GM23338 (cell line): ENCODE data around the gene SNX10. TPM values are rescaled to one million over a fixed set of nuclear protein-coding genes. Genes with fewer than 3 reads are reported as not detected.
A peak's percentile ranks its signal among the peaks of the same experiment; 100 is the strongest.

Source experiments
- ATAC-seq: fragments of 200-7000 bp; cut with Tn5 transposase; 3 replicates; pipeline ENCODE4 v1.9.1; 2020
- DNase-seq: peaks from one replicate; pipeline ENCODE4 v3.0.0-alpha.2; 2015; ENCODE audit warnings: low spot score
- H2AFZ ChIP-seq: fragments of 200-600 bp; sonication (generic); 2 replicates; pipeline ENCODE4 v1.8.0; 2016; ENCODE audit warnings: antibody characterized with exemption, mild to moderate bottlenecking, moderate library complexity
- H3F3A ChIP-seq: fragments of 200-600 bp; sonication (generic); replicated peaks from 2 replicates; pipeline ENCODE4 v1.8.0; 2017; ENCODE audit warnings: antibody characterized with exemption, mixed run types, low read depth
- H3K27ac ChIP-seq: fragments of 200-600 bp; sonication (generic); 2 replicates; pipeline ENCODE4 v1.6.1; 2016; ENCODE audit warnings: low read depth
- H3K27me3 ChIP-seq: fragments of 200-600 bp; sonication (generic); 2 replicates; pipeline ENCODE4 v1.8.0; 2016; ENCODE audit warnings: mild to moderate bottlenecking, mixed run types, moderate library complexity; ENCODE audit not compliant: insufficient read depth
- H3K36me3 ChIP-seq: fragments of 200-600 bp; sonication (generic); 2 replicates; pipeline ENCODE4 v1.8.0; 2016; ENCODE audit warnings: mild to moderate bottlenecking; ENCODE audit not compliant: insufficient read depth
- H3K4me1 ChIP-seq: fragments of 200-600 bp; sonication (generic); 2 replicates; pipeline ENCODE4 v1.8.0; 2016; ENCODE audit warnings: mild to moderate bottlenecking, moderate library complexity; ENCODE audit not compliant: insufficient read depth
- H3K4me2 ChIP-seq: fragments of 200-600 bp; sonication (generic); 2 replicates; pipeline ENCODE4 v1.7.1; 2017; ENCODE audit warnings: mixed run types
- H3K4me3 ChIP-seq: fragments of 200-600 bp; sonication (generic); 2 replicates; pipeline ENCODE4 v1.6.1; 2016; ENCODE audit warnings: mixed run types
- H3K79me2 ChIP-seq: fragments of 200-600 bp; sonication (generic); replicated peaks from 2 replicates; pipeline ENCODE4 v1.8.0; 2017; ENCODE audit warnings: mild to moderate bottlenecking; ENCODE audit not compliant: insufficient read depth
- H3K9me2 ChIP-seq: fragments of 200-600 bp; sonication (generic); 2 replicates; pipeline ENCODE4 v1.8.0; 2017; ENCODE audit not compliant: insufficient read depth
- H4K20me1 ChIP-seq: fragments of 200-600 bp; sonication (generic); replicated peaks from 2 replicates; pipeline ENCODE4 v1.8.0; 2017; ENCODE audit warnings: mild to moderate bottlenecking; ENCODE audit not compliant: insufficient read depth
- H3K27ac Mint-ChIP-seq: 2 replicates; pipeline ENCODE4 v1.8.0; 2020; ENCODE audit warnings: inconsistent platforms, mild to moderate bottlenecking, moderate library complexity, mixed read lengths
- H3K27me3 Mint-ChIP-seq: 3 replicates; pipeline ENCODE4 v1.8.0; 2022; ENCODE audit warnings: low read depth, mild to moderate bottlenecking, moderate library complexity, mixed read lengths, inconsistent platforms; ENCODE audit not compliant: insufficient read depth, poor library complexity
- H3K36me3 Mint-ChIP-seq: 3 replicates; pipeline ENCODE4 v1.8.0; 2021; ENCODE audit warnings: low read depth, mild to moderate bottlenecking, inconsistent platforms, moderate library complexity, mixed read lengths
- H3K4me1 Mint-ChIP-seq: 3 replicates; pipeline ENCODE4 v1.8.0; 2020; ENCODE audit warnings: mild to moderate bottlenecking, inconsistent platforms, mixed read lengths
- H3K4me3 Mint-ChIP-seq: 3 replicates; pipeline ENCODE4 v1.8.0; 2021; ENCODE audit warnings: moderate library complexity, mild to moderate bottlenecking, inconsistent platforms, mixed read lengths
- H3K9me3 Mint-ChIP-seq: 3 replicates; pipeline ENCODE4 v1.8.0; 2020; ENCODE audit warnings: moderate library complexity, mild to moderate bottlenecking, inconsistent platforms, mixed read lengths
- CREB1 ChIP-seq: fragments of 250-450 bp; sonication (Bioruptor Pico); IDR thresholded peaks from 2 replicates; pipeline ENCODE4 v1.5.0; 2020; ENCODE audit warnings: low read depth, mild to moderate bottlenecking, moderate library complexity
- CTCF ChIP-seq, 2 experiments: fragments of 200-600 bp in 1 of 2; sonication (generic) in 1 of 2; conservative IDR thresholded peaks; 2 replicates each; pipeline versions ENCODE4 v1.5.1 to v1.6.1; 2016 to 2017; ENCODE audit warnings: antibody characterized with exemption in 2 of 2, low read depth in 2 of 2, mild to moderate bottlenecking in 2 of 2, moderate library complexity in 1 of 2
- ETS1 ChIP-seq: IDR thresholded peaks from 2 replicates; pipeline ENCODE4 v1.6.1; 2016; ENCODE audit warnings: antibody characterized with exemption
- EZH2 ChIP-seq: fragments of 200-600 bp; sonication (generic); IDR thresholded peaks from one replicate; pipeline ENCODE4 v1.8.0; 2017; ENCODE audit warnings: antibody characterized with exemption, mild to moderate bottlenecking, low read depth; ENCODE audit not compliant: unreplicated experiment
- EZH2phosphoT487 ChIP-seq: fragments of 200-600 bp; sonication (generic); IDR thresholded peaks from one replicate; pipeline ENCODE4 v1.8.1; 2018; ENCODE audit warnings: antibody characterized with exemption; ENCODE audit not compliant: unreplicated experiment
- JUNB ChIP-seq: IDR thresholded peaks from one replicate; pipeline ENCODE4 v1.6.1; 2016; ENCODE audit warnings: antibody characterized with exemption; ENCODE audit not compliant: unreplicated experiment
- NANOG ChIP-seq: IDR thresholded peaks from 2 replicates; pipeline ENCODE4 v1.6.1; 2016; ENCODE audit warnings: antibody characterized with exemption, borderline replicate concordance
- POLR2AphosphoS5 ChIP-seq: IDR thresholded peaks from 2 replicates; pipeline ENCODE4 v1.6.1; 2016; ENCODE audit warnings: antibody characterized with exemption, low read depth
- REST ChIP-seq: IDR thresholded peaks from one replicate; pipeline ENCODE4 v1.6.1; 2018; ENCODE audit warnings: antibody characterized with exemption; ENCODE audit not compliant: unreplicated experiment
- STAT1 ChIP-seq: IDR thresholded peaks from one replicate; pipeline ENCODE4 v1.6.1; 2016; ENCODE audit warnings: antibody characterized with exemption; ENCODE audit not compliant: unreplicated experiment
- ZNF114 ChIP-seq: fragments of 250-450 bp; sonication (Bioruptor Pico); IDR thresholded peaks from 2 replicates; pipeline ENCODE4 v1.5.0; 2020; ENCODE audit warnings: mild to moderate bottlenecking, moderate library complexity
- ZNF331 ChIP-seq: fragments of 250-450 bp; sonication (Bioruptor Pico); IDR thresholded peaks from 2 replicates; pipeline ENCODE4 v1.5.0; 2020; ENCODE audit warnings: low read depth, mild to moderate bottlenecking, moderate library complexity
- ZNF462 ChIP-seq: fragments of 250-450 bp; sonication (Bioruptor Pico); IDR thresholded peaks from 2 replicates; pipeline ENCODE4 v1.5.0; 2020; ENCODE audit warnings: mild to moderate bottlenecking, moderate library complexity
- polyA plus RNA-seq: library from polyadenylated mRNA; unstranded; fragments of >200 nt; fragmentation: Nextera tagmentation; extraction: Ambion mirVana; gene quantifications from 2 replicates; pipeline ENCODE4 v1.2.1, GENCODE V29; 2016
- total RNA-seq: library from RNA; depleted of rRNA; stranded (reverse); fragments of >200 nt; shearing (Covaris generic); gene quantifications from 2 replicates; pipeline ENCODE4 v1.2.3, GENCODE V29; 2014

Gene SNX10
- total and polyA plus RNA-seq, 2 experiments from 2014 or later: 15.8 to 17.8 TPM

- Histone ChIP-seq H3K27me3 (no peaks in the 10 kb centered on the region), H2AFZ (no peak overlapping the region), H3K9me2 (no peaks in the 10 kb centered on the region), H3K36me3 (no peaks in the 10 kb centered on the region), H3K4me3 (no peak overlapping the region), H3K4me2 (no peak overlapping the region), H3K79me2 (no peaks in the 10 kb centered on the region), H3F3A (no peaks in the 10 kb centered on the region), H4K20me1 (no peaks in the 10 kb centered on the region), H3K27ac (no peak overlapping the region), H3K4me1 (peaks cover 6% of the 10 kb centered on the region; the same call in 1 of the 2 replicates)
- TF ChIP-seq STAT1 (no peak), REST (no peak), NANOG (no peak), POLR2AphosphoS5 (no peak), ETS1 (no peak), ZNF114 (CRISPR knock-in tag) (no peak), JUNB (no peak), CREB1 (no peak), CTCF (conservative IDR thresholded peaks at IDR 0.05; ENCODE audit: low read depth in 2 of 2) (no peak), EZH2 (no peak), ZNF462 (CRISPR knock-in tag) (no peak), EZH2phosphoT487 (no peak), ZNF331 (CRISPR knock-in tag) (no peak)
- no peak for ATAC-seq
- Mint-ChIP-seq H3K27me3 (peaks cover 10% of the 10 kb centered on the region), H3K27ac (peak overlapping the region; percentile 47), H3K4me3 (no peak overlapping the region), H3K36me3 (peaks cover 7% of the 10 kb centered on the region; the same call in 1 of the 3 replicates), H3K4me1 (peaks cover 16% of the 10 kb centered on the region), H3K9me3 (peaks cover 4% of the 10 kb centered on the region; the same call in 2 of the 3 replicates)
- no peak for DNase-seq
Observed at GRCh38 chr7:26334166-26334859, 42.7 kb downstream of the SNX10 start.
